Coronary artery (tissue), 2 donors: ENCODE measurements around the gene FXYD7.

Experiments
- DNase-seq: peaks from one replicate; pipeline ENCODE4 v3.0.0-alpha.2; 2017; ENCODE audit warnings: low spot score
- H3K27ac ChIP-seq, 2 donors: fragments of 200-600 bp; sonication (generic); one replicate each; pipeline ENCODE4 v1.5.1; 2016 to 2019
- H3K4me3 ChIP-seq: fragments of 200-600 bp; sonication (generic); 2 replicates; pipeline ENCODE4 v1.5.1; 2016; ENCODE audit warnings: mild to moderate bottlenecking, moderate library complexity
- TF ChIP-seq, protein P1 (sequence below): fragments of 200-600 bp; sonication (generic); IDR thresholded peaks from one replicate; pipeline ENCODE4 v1.5.1; 2019; ENCODE audit warnings: antibody characterized with exemption

FXYD7 gene

DNA sequence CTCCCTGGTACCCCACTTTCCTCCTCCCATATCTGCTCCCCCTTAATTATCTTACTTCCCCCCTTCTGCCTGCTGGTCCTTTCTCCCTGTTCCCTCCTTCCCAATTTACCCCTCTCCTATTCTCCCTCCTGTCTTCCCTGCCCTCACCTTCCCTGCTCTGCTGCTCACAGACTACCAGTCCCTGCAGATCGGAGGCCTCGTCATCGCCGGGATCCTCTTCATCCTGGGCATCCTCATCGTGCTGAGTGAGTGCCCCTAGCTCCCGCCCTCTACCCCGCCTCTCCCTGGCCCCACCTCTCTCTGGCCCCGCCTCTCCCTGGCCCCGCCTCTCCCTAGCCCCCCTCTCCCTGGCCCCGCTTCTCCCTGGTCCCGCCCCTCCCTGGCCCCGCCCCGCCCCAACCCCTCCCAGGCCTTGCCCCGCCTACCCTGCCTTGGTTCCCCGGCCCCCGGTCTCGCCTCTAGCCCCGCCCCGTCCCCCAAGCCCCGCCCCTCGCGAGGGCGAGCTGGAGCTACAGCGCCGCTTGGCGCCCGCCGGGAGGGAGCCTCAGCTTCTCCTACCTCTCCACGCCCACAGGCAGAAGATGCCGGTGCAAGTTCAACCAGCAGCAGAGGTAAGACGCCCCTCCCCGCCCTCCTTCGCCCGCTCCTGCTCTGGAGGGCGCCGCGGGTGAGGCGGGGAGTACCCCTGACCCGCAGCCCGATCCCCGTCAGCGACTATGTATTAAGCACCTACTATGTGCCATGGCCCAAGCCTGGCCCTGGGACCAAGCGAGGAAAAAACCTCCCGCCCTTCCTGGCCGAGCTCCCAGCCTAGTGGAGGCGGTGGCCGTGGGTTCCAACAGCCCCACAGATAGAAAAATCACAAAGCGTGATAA is 1.9 kb upstream of the FXYD7 start:
- Histone ChIP-seq H3K27ac (peak overlapping the region; percentile 99), H3K4me3 (peak overlapping the region; percentile 69)
- TF ChIP-seq, protein P1, sequence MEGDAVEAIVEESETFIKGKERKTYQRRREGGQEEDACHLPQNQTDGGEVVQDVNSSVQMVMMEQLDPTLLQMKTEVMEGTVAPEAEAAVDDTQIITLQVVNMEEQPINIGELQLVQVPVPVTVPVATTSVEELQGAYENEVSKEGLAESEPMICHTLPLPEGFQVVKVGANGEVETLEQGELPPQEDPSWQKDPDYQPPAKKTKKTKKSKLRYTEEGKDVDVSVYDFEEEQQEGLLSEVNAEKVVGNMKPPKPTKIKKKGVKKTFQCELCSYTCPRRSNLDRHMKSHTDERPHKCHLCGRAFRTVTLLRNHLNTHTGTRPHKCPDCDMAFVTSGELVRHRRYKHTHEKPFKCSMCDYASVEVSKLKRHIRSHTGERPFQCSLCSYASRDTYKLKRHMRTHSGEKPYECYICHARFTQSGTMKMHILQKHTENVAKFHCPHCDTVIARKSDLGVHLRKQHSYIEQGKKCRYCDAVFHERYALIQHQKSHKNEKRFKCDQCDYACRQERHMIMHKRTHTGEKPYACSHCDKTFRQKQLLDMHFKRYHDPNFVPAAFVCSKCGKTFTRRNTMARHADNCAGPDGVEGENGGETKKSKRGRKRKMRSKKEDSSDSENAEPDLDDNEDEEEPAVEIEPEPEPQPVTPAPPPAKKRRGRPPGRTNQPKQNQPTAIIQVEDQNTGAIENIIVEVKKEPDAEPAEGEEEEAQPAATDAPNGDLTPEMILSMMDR = peak; percentile 27
- peak; percentile 97 for DNase-seq

DNA sequence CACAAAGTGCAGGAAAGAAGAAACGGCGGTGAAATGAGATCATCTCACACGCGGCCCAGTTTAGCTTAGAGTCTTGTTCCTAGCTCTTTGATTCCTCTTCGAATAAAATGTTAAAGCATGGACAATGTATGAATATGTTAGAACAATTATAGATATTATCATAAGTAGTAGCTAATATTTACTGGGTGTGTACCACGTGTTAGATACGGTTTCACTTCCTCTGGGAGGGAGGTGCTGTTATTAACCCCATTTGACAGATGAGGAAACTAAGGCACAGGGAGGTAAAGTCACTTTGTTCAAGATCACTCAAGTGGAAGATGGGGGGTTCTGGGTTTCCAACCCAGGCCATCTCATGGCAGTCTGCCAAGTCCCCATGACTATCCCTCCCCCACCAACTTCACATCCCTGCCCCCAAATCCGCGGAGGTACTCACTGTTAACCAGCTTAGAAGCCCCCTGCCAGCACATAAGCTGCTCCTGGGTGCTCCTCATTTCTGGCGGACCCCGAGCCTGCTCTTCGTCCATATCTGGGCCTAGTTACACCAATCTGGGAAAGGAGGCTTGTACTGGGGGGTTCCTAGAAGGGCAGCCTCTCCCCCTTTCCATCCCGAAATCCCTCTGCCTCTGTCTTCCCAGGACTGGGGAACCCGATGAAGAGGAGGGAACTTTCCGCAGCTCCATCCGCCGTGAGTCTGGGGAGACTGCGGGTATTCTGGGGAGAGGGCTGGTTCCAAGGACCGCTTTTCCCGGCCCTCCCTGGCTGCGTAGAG is 1.0 kb upstream of the FXYD7 start:
- Histone ChIP-seq H3K27ac (peak overlapping the region in 1 of 2 donors; percentile 13), H3K4me3 (peak overlapping the region; percentile 49)
- TF ChIP-seq, protein P1 = no peak
- DNase-seq = no peak

DNA sequence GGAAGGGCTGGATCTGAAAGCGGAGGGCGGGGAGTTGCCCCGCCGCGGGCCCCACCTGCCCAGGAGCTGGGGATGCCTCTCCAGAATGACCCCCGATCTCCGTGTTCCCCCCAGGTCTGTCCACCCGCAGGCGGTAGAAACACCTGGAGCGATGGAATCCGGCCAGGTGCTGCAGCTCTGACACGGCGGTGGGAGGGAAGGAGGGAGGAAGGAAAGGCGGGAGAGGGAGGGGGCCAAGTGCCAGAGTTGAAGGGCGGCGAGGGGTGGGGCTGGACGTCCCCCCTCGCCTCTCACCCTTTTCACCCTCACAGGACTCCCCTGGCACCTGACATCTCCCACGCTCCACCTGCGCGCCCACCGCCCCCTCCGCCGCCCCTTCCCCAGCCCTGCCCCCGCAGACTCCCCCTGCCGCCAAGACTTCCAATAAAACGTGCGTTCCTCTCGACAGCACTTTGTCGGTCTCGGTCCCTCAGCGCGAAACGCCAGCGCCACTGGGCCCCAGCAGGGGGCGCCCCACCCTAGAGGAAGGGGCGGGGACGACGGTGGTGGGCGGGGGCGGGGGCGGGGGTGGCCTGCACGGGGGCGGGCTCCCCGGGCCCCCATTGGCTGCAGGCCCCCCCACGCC is 337 bp upstream of the FXYD7 start:
- TF ChIP-seq, protein P1 = peak; percentile 39
- H3K27ac ChIP-seq = peak overlapping the region in 1 of 2 donors; percentile 13
- DNase-seq = no peak
- H3K4me3 ChIP-seq = peak overlapping the region; percentile 9

DNA sequence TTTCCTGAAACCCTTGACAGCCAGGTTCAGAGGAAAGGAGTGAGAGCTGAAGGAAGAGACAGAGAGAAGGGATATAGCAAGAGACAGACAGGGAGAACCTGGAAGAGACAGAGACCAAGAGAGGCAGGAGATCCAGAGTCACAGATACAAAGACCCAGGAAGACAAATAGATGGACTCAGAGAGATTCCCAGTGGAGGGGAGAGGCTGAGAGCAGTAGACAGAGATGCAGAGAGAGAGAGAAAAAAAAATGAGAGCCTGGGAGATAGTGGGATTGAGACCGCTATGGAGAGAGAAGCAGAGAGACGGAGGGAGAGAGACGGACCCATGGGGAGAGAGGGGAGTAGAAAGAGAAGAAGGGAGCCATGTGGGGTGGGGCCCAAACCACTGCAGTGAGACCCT is 763 bp downstream of the FXYD7 start:
- Histone ChIP-seq H3K27ac (no peak overlapping the region), H3K4me3 (no peak overlapping the region)
- TF ChIP-seq, protein P1 = no peak
- DNase-seq = no peak

DNA sequence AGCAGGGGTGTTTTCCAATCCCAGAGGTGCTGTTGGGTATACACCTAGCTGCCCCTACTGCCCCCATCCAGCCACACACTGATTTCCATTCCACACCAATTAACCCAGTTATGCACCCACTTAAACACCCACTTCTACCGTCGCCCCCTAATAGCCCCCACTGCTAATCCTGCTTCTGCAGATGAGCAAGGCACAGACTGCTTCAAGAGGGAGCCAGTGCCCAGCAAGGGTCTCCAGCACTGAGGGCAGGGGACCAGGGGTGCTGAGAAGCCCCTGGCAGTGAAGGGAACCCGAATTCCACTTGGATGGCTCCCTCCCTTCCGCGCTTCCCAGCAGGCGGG is 1.2 kb downstream of the FXYD7 start:
- Histone ChIP-seq H3K4me3 (no peak overlapping the region), H3K27ac (no peak overlapping the region)
- no peak for DNase-seq
- TF ChIP-seq, protein P1 = no peak

DNA sequence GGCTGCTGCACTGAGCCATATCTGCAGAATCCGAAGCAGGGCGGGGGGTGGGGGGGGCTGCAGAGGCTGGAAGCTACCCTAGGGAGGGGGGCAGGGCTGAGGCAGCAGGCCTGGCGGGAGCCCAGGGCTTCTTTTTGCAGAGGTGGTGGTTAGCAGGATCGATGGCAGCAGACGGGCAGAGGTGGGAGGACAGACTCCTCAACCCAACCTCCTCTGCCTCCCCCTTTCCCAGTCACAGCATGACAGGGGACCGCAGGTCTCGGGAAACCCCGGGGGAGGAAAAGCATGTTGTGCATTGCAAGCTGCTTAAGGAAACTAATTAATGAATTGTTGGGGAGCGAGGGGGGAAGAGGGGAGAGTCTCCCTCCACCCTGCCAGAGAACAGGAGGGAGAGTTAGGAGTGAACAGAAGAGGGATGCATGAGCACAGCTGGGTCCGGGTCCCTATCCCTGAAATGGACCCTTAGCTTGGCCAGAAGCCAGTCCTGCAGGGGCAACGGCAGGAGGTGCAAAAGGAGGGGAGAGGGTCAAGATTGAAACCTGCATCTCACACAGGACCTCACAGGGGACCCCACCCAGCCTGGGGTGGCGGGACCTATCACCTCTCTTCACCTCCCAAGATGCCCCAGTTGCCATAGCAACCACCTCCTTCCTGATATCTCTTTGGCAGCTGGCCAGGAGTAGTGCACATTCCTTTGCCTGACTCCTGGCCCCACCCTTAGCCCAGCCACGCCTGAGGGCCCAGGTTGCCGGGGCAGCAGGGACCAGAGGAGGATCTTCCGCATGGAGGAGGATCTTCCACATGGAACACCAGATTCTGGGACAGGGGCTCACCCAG is 1.8 kb downstream of the FXYD7 start:
- DNase-seq = no peak
- Histone ChIP-seq H3K27ac (no peak overlapping the region), H3K4me3 (no peak overlapping the region)
- TF ChIP-seq, protein P1 = no peak
